ENCODE data around the gene CAMSAP1.

The CAMSAP1 gene

DNA sequence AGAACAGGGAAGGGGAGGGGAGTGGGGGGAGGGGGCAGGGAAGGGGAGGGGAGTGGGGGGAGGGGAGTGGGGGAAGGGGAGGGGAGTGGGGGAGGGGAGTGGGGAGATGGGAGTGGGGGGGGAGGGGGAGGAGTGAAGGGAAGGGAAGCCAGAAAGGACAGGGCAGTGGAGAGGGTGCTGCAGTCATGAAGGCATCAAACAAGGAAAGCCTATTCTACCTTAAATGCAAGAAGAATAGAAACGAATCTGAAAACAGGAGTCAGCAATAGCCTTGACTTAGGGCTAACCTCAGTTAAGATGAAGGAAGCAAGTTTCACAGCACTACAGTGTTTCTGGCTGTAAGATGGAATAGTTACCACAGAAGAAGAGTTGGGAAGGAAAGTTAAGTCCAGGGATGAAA lies 59.5 kb downstream of the CAMSAP1 start:
- in situ Hi-C loops (cut with HindIII; ENCODE audit: low sequenced_read_pairs), result no loop called here

- in situ Hi-C loops (cut with HindIII; ENCODE audit: low sequenced_read_pairs), result no loop called here
These were observed 66.8 kb downstream of the CAMSAP1 start for GRCh38 chr9:135840539-135840938.

GRCh38 chr9:135840107-135840506 lies 67.2 kb downstream of the CAMSAP1 start:
- in situ Hi-C loops (cut with HindIII; ENCODE audit: low sequenced_read_pairs), result no loop called here

- in situ Hi-C loops (cut with HindIII; ENCODE audit: low sequenced_read_pairs), result no loop called here
These were observed 67.8 kb downstream of the CAMSAP1 start for GRCh38 chr9:135839516-135839915.

DNA sequence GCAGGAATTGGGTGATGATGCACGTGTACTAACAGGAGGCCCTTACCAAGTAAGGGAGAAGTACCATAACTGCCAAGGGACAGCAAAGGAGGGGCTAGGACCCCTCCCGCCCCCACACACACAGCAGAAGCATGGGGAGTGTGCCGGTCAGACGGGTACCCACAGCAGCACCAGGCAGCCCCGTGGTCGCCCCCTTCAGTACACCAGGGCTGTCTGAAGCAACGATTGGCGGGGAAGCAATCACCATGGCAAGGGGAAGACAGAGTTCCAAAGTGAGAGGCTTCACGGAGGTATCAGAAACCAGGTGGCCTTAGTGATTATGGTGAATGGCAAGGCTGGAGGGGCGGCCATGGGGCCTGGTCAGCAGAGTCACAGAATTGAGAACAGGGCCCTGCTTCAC lies 72.2 kb downstream of the CAMSAP1 start:
- in situ Hi-C loops (cut with HindIII; ENCODE audit: low sequenced_read_pairs), result no loop called here

DNA sequence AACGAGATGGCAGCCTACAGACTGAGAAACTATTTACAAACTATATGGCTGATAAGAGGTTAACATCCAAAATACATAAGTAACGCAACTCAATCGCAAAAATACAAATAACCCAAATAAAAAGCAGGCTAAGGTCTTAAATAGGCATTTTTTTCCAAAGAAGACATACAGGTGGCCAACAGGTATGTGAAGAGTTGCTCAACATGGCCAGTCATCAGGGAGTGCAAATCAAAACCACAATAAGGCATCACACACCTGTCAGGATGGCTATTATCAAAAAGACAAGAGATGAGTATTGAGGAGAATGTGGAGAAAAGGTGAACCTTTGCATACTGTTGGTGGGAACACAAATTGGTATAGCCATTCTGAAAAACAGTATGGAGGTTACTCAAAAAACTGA lies 73.5 kb downstream of the CAMSAP1 start:
- in situ Hi-C loops (cut with HindIII; ENCODE audit: low sequenced_read_pairs), result no loop called here

GRCh38 chr9:135830496-135830895 lies 76.8 kb downstream of the CAMSAP1 start:
- in situ Hi-C loops (cut with HindIII; ENCODE audit: low sequenced_read_pairs), result no loop called here

DNA sequence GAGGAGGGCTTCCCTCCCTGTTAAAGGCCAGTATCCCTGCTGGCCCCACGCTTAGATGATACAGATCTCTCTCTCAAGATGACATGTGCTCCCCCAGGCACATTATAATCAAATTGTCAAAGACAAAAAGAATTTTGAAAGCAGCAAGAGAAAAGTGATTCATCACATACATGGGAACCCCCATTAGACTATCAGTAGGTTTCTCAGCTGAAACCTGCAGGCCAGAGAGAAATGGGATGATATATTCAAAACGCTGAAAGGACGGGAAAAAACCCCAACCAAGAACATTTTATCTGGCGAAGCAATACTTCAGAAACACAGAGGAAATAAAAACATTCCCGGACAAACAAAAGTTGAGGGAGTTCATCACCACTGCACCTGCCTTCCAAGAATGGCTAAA lies 78.7 kb downstream of the CAMSAP1 start:
- in situ Hi-C loops (cut with HindIII; ENCODE audit: low sequenced_read_pairs), result loop anchor here (10.0 kb wide), 1 partner anchor 114 kb away; no protein-coding TSS in a partner anchor

DNA sequence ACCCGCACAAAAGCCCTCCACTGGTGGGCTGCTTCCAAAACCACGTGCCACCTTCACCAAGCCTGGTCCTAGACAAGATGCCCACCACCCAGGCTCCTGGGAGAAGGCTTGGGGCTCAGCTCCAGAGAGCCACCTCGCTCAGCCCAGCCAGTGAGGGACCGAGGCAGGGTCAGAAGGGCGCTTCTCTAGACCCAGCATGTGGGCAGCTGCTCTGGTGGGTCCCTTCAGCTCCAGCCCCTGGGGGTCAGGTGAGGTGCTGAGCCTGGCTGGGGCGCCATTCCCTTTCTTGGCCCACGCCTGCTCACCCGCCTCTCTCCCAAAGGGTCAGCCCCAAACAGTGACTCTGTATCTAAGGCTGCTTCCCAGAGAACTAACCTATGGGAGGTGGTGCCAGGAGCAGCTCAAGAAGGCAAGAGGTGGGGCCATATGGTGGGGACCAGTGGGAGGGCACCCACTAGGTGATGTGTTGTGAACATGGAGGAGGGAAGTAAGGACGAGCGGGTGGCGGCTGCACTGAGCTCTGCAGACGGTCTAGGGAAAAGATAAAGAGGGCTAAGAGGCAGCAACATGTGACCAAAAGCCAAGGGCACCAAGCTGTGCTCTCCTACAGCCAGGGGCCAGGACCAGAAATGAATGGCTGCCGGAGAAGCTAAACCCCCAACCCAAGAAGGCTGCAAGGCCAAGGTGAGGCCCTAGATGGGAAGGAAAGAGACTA lies 79.3 kb downstream of the CAMSAP1 start:
- in situ Hi-C loops (cut with HindIII; ENCODE audit: low sequenced_read_pairs), result loop anchor here (10.0 kb wide), 1 partner anchor 113 kb away; no protein-coding TSS in a partner anchor

DNA sequence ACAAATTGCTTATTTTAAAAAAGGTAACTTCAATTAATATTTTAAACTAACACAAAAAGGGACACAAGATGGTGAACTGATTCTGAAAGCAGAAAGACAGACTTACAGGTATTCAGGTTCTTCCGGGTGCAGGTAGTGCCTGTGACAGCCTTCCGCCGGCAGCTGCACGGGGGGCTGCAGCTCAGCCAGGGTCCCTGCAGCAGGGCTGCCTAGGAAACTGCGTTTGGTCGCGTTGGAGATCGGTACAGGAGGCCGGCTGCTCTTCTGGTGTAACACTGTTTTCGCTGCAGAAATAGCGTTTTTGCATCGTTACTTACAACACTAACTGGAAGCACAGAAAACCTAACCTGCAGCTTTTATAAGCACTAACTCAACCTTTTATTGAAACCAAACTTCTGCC lies 80.0 kb downstream of the CAMSAP1 start:
- in situ Hi-C loops (cut with HindIII; ENCODE audit: low sequenced_read_pairs), result loop anchor here (10.0 kb wide), 1 partner anchor 112 kb away; no protein-coding TSS in a partner anchor

DNA sequence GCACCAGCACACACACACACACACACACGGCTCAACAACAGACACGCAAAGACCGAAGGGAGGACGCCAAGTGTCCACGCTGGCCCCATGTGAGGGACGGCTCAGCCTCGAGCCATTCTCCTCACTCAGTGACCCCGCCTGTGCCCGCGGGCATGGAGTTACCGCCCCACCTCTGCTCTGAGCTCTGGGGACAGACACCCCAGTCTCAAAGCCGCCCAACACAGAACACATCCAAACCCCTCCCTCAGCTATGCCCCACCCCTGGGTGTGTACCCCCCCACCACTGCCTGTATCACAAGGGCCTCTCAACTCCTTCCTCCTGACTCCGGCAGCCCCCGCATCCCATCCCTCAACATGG lies 81.2 kb downstream of the CAMSAP1 start:
- in situ Hi-C loops (cut with HindIII; ENCODE audit: low sequenced_read_pairs), result loop anchor here (10.0 kb wide), 1 partner anchor 111 kb away; no protein-coding TSS in a partner anchor

DNA sequence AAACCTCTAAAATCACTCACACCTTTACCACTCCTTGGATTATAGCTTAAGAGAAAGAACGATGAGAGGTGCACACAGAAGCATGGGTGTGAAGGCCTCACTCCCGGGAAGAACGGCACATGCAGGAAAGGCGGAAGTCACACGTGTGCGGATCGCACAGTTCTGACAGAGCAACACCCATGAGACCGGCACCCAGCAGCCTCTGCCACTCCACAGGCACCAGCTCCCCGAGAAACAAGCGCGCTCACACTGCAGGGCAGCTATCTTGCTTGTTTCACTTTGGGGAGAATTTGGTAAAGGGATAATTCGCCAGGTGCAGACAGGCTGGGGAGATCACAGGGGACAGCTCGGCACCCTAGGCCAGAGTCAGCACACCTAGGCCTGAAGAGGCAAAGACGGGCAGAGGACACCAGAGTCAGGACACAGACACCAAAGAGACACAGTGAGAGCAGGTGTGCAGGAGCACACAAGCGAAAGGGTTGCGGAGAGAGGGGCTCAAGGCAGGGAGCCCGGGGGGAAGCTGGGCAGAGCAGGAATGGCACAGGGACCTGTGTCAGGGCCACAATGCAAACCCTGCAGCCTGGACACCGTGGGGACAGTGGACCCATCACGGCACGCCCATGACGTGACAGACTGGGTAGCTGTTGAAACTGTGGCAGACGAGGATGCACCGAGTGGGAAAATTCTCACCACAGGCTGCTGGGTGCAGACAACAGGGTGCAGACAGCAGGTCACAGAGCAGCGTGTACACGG lies 81.7 kb downstream of the CAMSAP1 start:
- in situ Hi-C loops (cut with HindIII; ENCODE audit: low sequenced_read_pairs), result loop anchor here (10.0 kb wide), 1 partner anchor 111 kb away; no protein-coding TSS in a partner anchor

- in situ Hi-C loops (cut with HindIII; ENCODE audit: low sequenced_read_pairs), result loop anchor here (10.0 kb wide), 1 partner anchor 108 kb away; no protein-coding TSS in a partner anchor
These were observed 84.3 kb downstream of the CAMSAP1 start for GRCh38 chr9:135823036-135823435.

- in situ Hi-C loops (cut with HindIII; ENCODE audit: low sequenced_read_pairs), result loop anchor here (10.0 kb wide), 1 partner anchor 108 kb away; no protein-coding TSS in a partner anchor
These were observed 85.0 kb downstream of the CAMSAP1 start for GRCh38 chr9:135822374-135822755.

- in situ Hi-C loops (cut with HindIII; ENCODE audit: low sequenced_read_pairs), result loop anchor here (10.0 kb wide), 1 partner anchor 107 kb away; no protein-coding TSS in a partner anchor
These were observed 85.5 kb downstream of the CAMSAP1 start for GRCh38 chr9:135821733-135822373.

- in situ Hi-C loops (cut with HindIII; ENCODE audit: low sequenced_read_pairs), result loop anchor here (10.0 kb wide), 1 partner anchor 106 kb away; no protein-coding TSS in a partner anchor
These were observed 86.2 kb downstream of the CAMSAP1 start for GRCh38 chr9:135821116-135821515.

- in situ Hi-C loops (cut with HindIII; ENCODE audit: low sequenced_read_pairs), result loop anchor here (10.0 kb wide), 1 partner anchor 106 kb away; no protein-coding TSS in a partner anchor
These were observed 86.7 kb downstream of the CAMSAP1 start for GRCh38 chr9:135820661-135821060.

GRCh38 chr9:135819905-135820304 lies 87.4 kb downstream of the CAMSAP1 start:
- in situ Hi-C loops (cut with HindIII; ENCODE audit: low sequenced_read_pairs), result loop anchor here (10.0 kb wide), 1 partner anchor 105 kb away; no protein-coding TSS in a partner anchor

GRCh38 chr9:135818718-135819475 lies 88.4 kb downstream of the CAMSAP1 start:
- in situ Hi-C loops (cut with HindIII; ENCODE audit: low sequenced_read_pairs), result no loop called here

DNA sequence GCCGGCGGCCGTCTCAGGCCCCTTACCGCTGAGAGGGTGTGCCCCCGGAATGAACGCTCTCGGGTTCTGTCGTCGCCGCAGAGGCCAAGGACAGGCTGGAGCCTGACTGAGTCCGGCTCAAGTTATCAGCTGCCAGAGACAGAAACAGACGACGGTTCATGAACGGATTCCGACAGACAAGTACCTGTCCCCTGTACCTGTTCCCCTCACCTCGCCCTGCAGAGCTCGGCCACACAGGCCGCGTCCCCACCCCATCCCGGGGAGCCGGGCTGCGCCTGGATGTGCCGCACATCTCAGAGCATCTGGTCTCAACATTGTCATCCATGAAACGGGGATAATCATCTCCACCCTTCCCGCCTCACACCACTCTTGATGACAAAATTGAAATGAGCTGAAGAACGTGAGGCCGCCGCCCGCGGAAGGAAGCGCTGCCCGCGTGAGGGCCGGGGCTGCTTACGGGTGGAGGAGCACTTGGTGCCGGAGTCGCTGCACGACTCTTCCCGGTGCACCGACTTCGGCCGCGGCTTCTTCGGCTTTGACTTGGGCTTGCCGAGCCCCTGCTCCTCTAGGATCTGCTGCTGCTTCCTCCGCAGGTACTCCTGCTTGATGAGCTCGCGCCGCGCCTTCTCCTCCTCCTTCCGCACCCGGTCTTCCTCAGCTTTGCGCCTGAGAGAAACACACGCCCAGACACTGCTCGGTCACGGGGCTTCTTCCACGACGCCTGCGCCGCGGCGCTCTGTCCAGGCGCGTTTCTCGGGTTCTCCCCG lies 89.2 kb downstream of the CAMSAP1 start:
- in situ Hi-C loops (cut with HindIII; ENCODE audit: low sequenced_read_pairs), result no loop called here

Data from DLD1 (cell line).